ENCODE results near the gene BHLHE41. TPM values are rescaled to one million over a fixed set of nuclear protein-coding genes. Genes with fewer than 3 reads are reported as not detected.

Gene BHLHE41
- total and polyA plus RNA-seq, 2 of the 8 experiments (the other 6 are each of a cell fraction or from before 2014, with no cell fraction given): 1.1 to 3.4 TPM

DNA sequence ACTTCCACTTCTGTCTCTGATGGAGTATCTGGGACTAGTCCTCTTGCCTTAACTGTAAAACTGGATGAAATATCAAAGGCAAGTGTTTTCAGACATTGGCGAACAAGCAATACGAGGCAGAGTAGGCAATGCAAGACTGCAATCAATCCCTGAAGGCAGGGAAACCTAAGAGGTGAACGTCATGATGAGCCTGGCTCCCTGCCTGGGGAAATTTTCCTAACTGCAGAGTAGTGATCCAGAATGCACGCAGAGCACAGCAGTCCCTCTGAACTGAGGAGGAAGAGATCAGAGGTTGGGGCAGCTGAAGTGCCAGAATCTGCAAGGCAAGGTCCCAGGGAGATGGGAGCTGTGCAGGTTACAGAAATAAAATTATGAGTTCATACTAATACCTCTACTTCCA, 18.5 kb downstream of the BHLHE41 start (continued):
- no peak for TF ChIP-seq CTBP2 (IDR thresholded peaks at IDR 0.05; ENCODE audit: borderline replicate concordance, insufficient read depth, insufficient read length, low read length)
- TF ChIP-seq RAD21 (IDR thresholded peaks at IDR 0.05 in 1 of 2, conservative IDR thresholded peaks at IDR 0.05 in 1 of 2; ENCODE audit: low read depth in 2 of 2, low read length in 2 of 2): no peak
- TF ChIP-seq, protein P1, sequence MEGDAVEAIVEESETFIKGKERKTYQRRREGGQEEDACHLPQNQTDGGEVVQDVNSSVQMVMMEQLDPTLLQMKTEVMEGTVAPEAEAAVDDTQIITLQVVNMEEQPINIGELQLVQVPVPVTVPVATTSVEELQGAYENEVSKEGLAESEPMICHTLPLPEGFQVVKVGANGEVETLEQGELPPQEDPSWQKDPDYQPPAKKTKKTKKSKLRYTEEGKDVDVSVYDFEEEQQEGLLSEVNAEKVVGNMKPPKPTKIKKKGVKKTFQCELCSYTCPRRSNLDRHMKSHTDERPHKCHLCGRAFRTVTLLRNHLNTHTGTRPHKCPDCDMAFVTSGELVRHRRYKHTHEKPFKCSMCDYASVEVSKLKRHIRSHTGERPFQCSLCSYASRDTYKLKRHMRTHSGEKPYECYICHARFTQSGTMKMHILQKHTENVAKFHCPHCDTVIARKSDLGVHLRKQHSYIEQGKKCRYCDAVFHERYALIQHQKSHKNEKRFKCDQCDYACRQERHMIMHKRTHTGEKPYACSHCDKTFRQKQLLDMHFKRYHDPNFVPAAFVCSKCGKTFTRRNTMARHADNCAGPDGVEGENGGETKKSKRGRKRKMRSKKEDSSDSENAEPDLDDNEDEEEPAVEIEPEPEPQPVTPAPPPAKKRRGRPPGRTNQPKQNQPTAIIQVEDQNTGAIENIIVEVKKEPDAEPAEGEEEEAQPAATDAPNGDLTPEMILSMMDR (IDR thresholded peaks at IDR 0.05; ENCODE audit: control extremely low read depth in 1 of 3, insufficient read depth in 1 of 3, low read depth in 1 of 3, low read length in 3 of 3): no peak

All from H1 (cell line).